Neural cell (in vitro differentiated cells): ENCODE data around the gene NOSIP. TPM values are rescaled to one million over a fixed set of nuclear protein-coding genes. Genes with fewer than 3 reads are reported as not detected.

Experiments
- H2AFZ ChIP-seq: fragments of 200-600, 300-800 bp; sonication (generic), shearing (Covaris generic); 2 replicates; pipeline ENCODE4 v1.6.0; 2014; ENCODE audit warnings: low read depth, mild to moderate bottlenecking, antibody characterized with exemption, low read length, moderate library complexity
- H3F3A ChIP-seq: fragments of 200-600 bp; shearing (Covaris generic); 2 replicates; pipeline ENCODE4 v1.6.1; 2016; ENCODE audit warnings: mild to moderate bottlenecking, moderate library complexity, mixed read lengths, antibody characterized with exemption, low read length; ENCODE audit not compliant: insufficient read depth, poor library complexity, severe bottlenecking
- H3K27ac ChIP-seq: fragments of 200-600, 300-800 bp; sonication (generic), shearing (Covaris generic); 2 replicates; pipeline ENCODE4 v1.5.1; 2014; ENCODE audit warnings: mild to moderate bottlenecking, low read length, moderate library complexity
- H3K27me3 ChIP-seq: fragments of 300-800, 200-600 bp; sonication (generic), shearing (Covaris generic); 2 replicates; pipeline ENCODE4 v1.6.0; 2014; ENCODE audit warnings: mild to moderate bottlenecking, low read depth, low read length, moderate library complexity; ENCODE audit not compliant: insufficient read depth
- H3K36me3 ChIP-seq: fragments of 300-800, 200-600 bp; sonication (generic), shearing (Covaris generic); 2 replicates; pipeline ENCODE4 v1.5.1; 2014; ENCODE audit warnings: mild to moderate bottlenecking, antibody characterized with exemption, low read length, moderate library complexity; ENCODE audit not compliant: insufficient read depth
- H3K4me2 ChIP-seq: fragments of 300-800, 200-600 bp; sonication (generic), shearing (Covaris generic); 2 replicates; pipeline ENCODE4 v1.6.0; 2014; ENCODE audit warnings: mild to moderate bottlenecking, low read length
- H3K4me3 ChIP-seq: fragments of 300-800, 200-600 bp; sonication (generic), shearing (Covaris generic); 2 replicates; pipeline ENCODE4 v1.5.1; 2014; ENCODE audit warnings: mild to moderate bottlenecking, low read length, moderate library complexity
- H3K79me2 ChIP-seq: fragments of 200-600 bp; shearing (Covaris generic); replicated peaks from 2 replicates; pipeline ENCODE4 v1.6.0; 2014; ENCODE audit warnings: mild to moderate bottlenecking, low read length, moderate library complexity; ENCODE audit not compliant: insufficient read depth
- H3K9ac ChIP-seq: fragments of 300-800, 200-600 bp; sonication (generic), shearing (Covaris generic); 2 replicates; pipeline ENCODE4 v1.6.1; 2016; ENCODE audit warnings: mild to moderate bottlenecking, low read length, mixed read lengths
- H3K9me2 ChIP-seq: fragments of 200-600 bp; shearing (Covaris generic); 2 replicates; pipeline ENCODE4 v1.6.1; 2016; ENCODE audit warnings: mild to moderate bottlenecking, low read length, mixed read lengths; ENCODE audit not compliant: insufficient read depth
- H3K9me3 ChIP-seq: fragments of 200-600, 300-800 bp; sonication (generic), shearing (Covaris generic); 2 replicates; pipeline ENCODE4 v1.6.1; 2016; ENCODE audit warnings: mild to moderate bottlenecking, mixed run types, low read length, moderate library complexity, mixed read lengths
- H4K20me1 ChIP-seq: fragments of 200-600 bp; shearing (Covaris generic); 2 replicates; pipeline ENCODE4 v1.6.1; 2016; ENCODE audit warnings: mild to moderate bottlenecking, mixed run types; ENCODE audit not compliant: insufficient read depth
- CTCF ChIP-seq: fragments of 450-650 bp; IDR thresholded peaks from 2 replicates; pipeline ENCODE4 v1.5.1; 2014; ENCODE audit warnings: antibody characterized with exemption, mild to moderate bottlenecking, moderate library complexity; ENCODE audit not compliant: poor library complexity, severe bottlenecking
- EP300 ChIP-seq: fragments of 450-650 bp; conservative IDR thresholded peaks from 2 replicates; pipeline ENCODE4 v1.6.1; 2014; ENCODE audit warnings: antibody characterized with exemption, mild to moderate bottlenecking, moderate library complexity; ENCODE audit not compliant: poor library complexity, severe bottlenecking
- EZH2 ChIP-seq: fragments of 200-600, 300-800 bp; shearing (Covaris generic), sonication (generic); IDR thresholded peaks from 2 replicates; pipeline ENCODE4 v1.6.1; 2014; ENCODE audit warnings: antibody characterized with exemption, low read length, borderline replicate concordance, mild to moderate bottlenecking; ENCODE audit not compliant: insufficient read depth, poor library complexity, severe bottlenecking
- MXI1 ChIP-seq: fragments of 450-650 bp; conservative IDR thresholded peaks from 2 replicates; pipeline ENCODE4 v1.6.1; 2014; ENCODE audit warnings: antibody characterized with exemption, mild to moderate bottlenecking; ENCODE audit not compliant: poor library complexity, severe bottlenecking
- POLR2AphosphoS5 ChIP-seq: IDR thresholded peaks from 2 replicates; pipeline ENCODE4 v1.6.1; 2012
- RAD21 ChIP-seq: fragments of 450-650 bp; conservative IDR thresholded peaks from 2 replicates; pipeline ENCODE4 v1.6.1; 2014; ENCODE audit warnings: antibody characterized with exemption, mild to moderate bottlenecking, moderate library complexity
- REST ChIP-seq: IDR thresholded peaks from 2 replicates; pipeline ENCODE4 v1.6.1; 2012; ENCODE audit warnings: borderline replicate concordance
- SMC3 ChIP-seq: fragments of 450-650 bp; conservative IDR thresholded peaks from 2 replicates; pipeline ENCODE4 v1.6.1; 2014; ENCODE audit warnings: antibody characterized with exemption, mild to moderate bottlenecking, moderate library complexity; ENCODE audit not compliant: poor library complexity
- TAF1 ChIP-seq: IDR thresholded peaks from 2 replicates; pipeline ENCODE4 v1.6.1; 2012; ENCODE audit warnings: low read depth
- polyA plus RNA-seq: library from polyadenylated mRNA; depleted of rRNA; stranded (reverse); fragments of >200 nt; gene quantifications from 2 replicates; pipeline ENCODE4 v1.2.3, GENCODE V29; 2014

The NOSIP gene
- polyA plus RNA-seq, 1 donor from 2014 or later: 129 TPM

- H3K27me3 ChIP-seq: no peaks in the 10 kb centered on the region
- no peaks in the 10 kb centered on the region for H3K36me3 ChIP-seq
- H3F3A ChIP-seq: no peaks in the 10 kb centered on the region
- no peaks in the 10 kb centered on the region for H3K9me3 ChIP-seq
- H3K79me2 ChIP-seq: no peaks in the 10 kb centered on the region
- H3K4me2 ChIP-seq: no peak overlapping the region
- H3K4me3 ChIP-seq: no peak overlapping the region
- no peak for TF ChIP-seq POLR2AphosphoS5
- no peak for TF ChIP-seq TAF1
- TF ChIP-seq SMC3: no peak
- no peak for TF ChIP-seq REST
- TF ChIP-seq CTCF: no peak
- TF ChIP-seq RAD21: no peak
- no peak for TF ChIP-seq EZH2
- TF ChIP-seq EP300: no peak
- no peak for TF ChIP-seq MXI1
- no peak overlapping the region for H3K9ac ChIP-seq
- no peak overlapping the region for H3K27ac ChIP-seq
- H2AFZ ChIP-seq: no peak overlapping the region
- H4K20me1 ChIP-seq: no peaks in the 10 kb centered on the region
- no peaks in the 10 kb centered on the region for H3K9me2 ChIP-seq
These were observed 37.3 kb downstream of the NOSIP start for GRCh38 chr19:49543032-49543431.

GRCh38 chr19:49542446-49542845 lies 37.9 kb downstream of the NOSIP start:
- H4K20me1 ChIP-seq: no peaks in the 10 kb centered on the region
- no peak overlapping the region for H3K4me2 ChIP-seq
- H3F3A ChIP-seq: no peaks in the 10 kb centered on the region
- H3K9me2 ChIP-seq: no peaks in the 10 kb centered on the region
- H2AFZ ChIP-seq: no peak overlapping the region
- TF ChIP-seq MXI1 (no peak), TAF1 (no peak), SMC3 (no peak), REST (no peak), CTCF (no peak), EP300 (no peak), EZH2 (no peak), POLR2AphosphoS5 (no peak), RAD21 (no peak)
- H3K9ac ChIP-seq: no peak overlapping the region
- no peaks in the 10 kb centered on the region for H3K9me3 ChIP-seq
- no peaks in the 10 kb centered on the region for H3K27me3 ChIP-seq
- no peak overlapping the region for H3K4me3 ChIP-seq
- H3K79me2 ChIP-seq: no peaks in the 10 kb centered on the region
- no peak overlapping the region for H3K27ac ChIP-seq
- no peaks in the 10 kb centered on the region for H3K36me3 ChIP-seq
